ENCODE data around the gene GABRB3. TPM values are rescaled to one million over a fixed set of nuclear protein-coding genes. Genes with fewer than 3 reads are reported as not detected.

GABRB3 gene
- polyA plus RNA-seq, 1 donor from 2014 or later = 78.3 TPM

DNA sequence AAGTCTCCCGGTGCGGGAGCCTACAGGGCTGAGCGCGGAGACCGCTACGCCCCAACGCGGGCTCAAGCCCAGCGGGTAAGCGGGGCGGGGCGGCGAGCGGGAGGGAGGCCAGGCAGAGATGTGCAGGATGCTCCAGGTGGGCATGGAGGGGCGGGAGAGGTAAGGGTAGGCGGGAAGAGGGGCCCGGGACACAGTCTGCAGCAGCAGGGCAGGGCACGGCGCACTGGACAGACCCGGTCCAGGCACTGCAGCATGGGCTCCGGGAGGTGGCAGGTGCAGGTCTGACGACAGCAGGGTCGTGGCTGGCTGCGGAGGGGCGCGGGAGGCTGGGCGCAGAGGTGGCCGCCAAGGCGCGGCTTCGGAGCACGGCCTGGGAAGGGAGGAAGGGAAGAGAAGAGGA is 102.8 kb downstream of the GABRB3 start:
- no peak overlapping the region for H3K27ac ChIP-seq (ENCODE audit: low read length)
- H2AFZ ChIP-seq (ENCODE audit: low read depth, low read length) = no peak overlapping the region
- H3K4me3 ChIP-seq (ENCODE audit: low read length) = no peak overlapping the region
- no peaks in the 10 kb centered on the region for H3K27me3 ChIP-seq (ENCODE audit: insufficient read depth, low read depth, low read length)
- H3K9me2 ChIP-seq (ENCODE audit: insufficient read depth, low read length) = no peaks in the 10 kb centered on the region
- no peak overlapping the region for H3K9ac ChIP-seq (ENCODE audit: low read length)
- no peaks in the 10 kb centered on the region for H3K36me3 ChIP-seq (ENCODE audit: insufficient read depth, low read length)
- no peak overlapping the region for H3K4me2 ChIP-seq (ENCODE audit: low read length)
- H3K79me2 ChIP-seq (replicated peaks; ENCODE audit: insufficient read depth, low read length) = peaks cover 8% of the 10 kb centered on the region
- no peaks in the 10 kb centered on the region for H4K20me1 ChIP-seq (ENCODE audit: insufficient read depth)
- peaks cover 3% of the 10 kb centered on the region for H3F3A ChIP-seq (ENCODE audit: insufficient read depth, low read length, poor library complexity, severe bottlenecking)
- TF ChIP-seq, protein P1, sequence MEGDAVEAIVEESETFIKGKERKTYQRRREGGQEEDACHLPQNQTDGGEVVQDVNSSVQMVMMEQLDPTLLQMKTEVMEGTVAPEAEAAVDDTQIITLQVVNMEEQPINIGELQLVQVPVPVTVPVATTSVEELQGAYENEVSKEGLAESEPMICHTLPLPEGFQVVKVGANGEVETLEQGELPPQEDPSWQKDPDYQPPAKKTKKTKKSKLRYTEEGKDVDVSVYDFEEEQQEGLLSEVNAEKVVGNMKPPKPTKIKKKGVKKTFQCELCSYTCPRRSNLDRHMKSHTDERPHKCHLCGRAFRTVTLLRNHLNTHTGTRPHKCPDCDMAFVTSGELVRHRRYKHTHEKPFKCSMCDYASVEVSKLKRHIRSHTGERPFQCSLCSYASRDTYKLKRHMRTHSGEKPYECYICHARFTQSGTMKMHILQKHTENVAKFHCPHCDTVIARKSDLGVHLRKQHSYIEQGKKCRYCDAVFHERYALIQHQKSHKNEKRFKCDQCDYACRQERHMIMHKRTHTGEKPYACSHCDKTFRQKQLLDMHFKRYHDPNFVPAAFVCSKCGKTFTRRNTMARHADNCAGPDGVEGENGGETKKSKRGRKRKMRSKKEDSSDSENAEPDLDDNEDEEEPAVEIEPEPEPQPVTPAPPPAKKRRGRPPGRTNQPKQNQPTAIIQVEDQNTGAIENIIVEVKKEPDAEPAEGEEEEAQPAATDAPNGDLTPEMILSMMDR (IDR thresholded peaks at IDR 0.05; ENCODE audit: poor library complexity, severe bottlenecking) = no peak
- no peak for TF ChIP-seq EZH2 (IDR thresholded peaks at IDR 0.05; ENCODE audit: borderline replicate concordance, insufficient read depth, low read length, poor library complexity, severe bottlenecking)
- TF ChIP-seq POLR2AphosphoS5 (IDR thresholded peaks at IDR 0.05) = no peak
- TF ChIP-seq MXI1 (conservative IDR thresholded peaks at IDR 0.05; ENCODE audit: poor library complexity, severe bottlenecking) = no peak
- TF ChIP-seq, protein P2, sequence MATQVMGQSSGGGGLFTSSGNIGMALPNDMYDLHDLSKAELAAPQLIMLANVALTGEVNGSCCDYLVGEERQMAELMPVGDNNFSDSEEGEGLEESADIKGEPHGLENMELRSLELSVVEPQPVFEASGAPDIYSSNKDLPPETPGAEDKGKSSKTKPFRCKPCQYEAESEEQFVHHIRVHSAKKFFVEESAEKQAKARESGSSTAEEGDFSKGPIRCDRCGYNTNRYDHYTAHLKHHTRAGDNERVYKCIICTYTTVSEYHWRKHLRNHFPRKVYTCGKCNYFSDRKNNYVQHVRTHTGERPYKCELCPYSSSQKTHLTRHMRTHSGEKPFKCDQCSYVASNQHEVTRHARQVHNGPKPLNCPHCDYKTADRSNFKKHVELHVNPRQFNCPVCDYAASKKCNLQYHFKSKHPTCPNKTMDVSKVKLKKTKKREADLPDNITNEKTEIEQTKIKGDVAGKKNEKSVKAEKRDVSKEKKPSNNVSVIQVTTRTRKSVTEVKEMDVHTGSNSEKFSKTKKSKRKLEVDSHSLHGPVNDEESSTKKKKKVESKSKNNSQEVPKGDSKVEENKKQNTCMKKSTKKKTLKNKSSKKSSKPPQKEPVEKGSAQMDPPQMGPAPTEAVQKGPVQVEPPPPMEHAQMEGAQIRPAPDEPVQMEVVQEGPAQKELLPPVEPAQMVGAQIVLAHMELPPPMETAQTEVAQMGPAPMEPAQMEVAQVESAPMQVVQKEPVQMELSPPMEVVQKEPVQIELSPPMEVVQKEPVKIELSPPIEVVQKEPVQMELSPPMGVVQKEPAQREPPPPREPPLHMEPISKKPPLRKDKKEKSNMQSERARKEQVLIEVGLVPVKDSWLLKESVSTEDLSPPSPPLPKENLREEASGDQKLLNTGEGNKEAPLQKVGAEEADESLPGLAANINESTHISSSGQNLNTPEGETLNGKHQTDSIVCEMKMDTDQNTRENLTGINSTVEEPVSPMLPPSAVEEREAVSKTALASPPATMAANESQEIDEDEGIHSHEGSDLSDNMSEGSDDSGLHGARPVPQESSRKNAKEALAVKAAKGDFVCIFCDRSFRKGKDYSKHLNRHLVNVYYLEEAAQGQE (IDR thresholded peaks at IDR 0.05; ENCODE audit: borderline replicate concordance) = no peak
- no peak for TF ChIP-seq SMC3 (conservative IDR thresholded peaks at IDR 0.05; ENCODE audit: poor library complexity)
- no peak for TF ChIP-seq RAD21 (conservative IDR thresholded peaks at IDR 0.05)
- no peak for TF ChIP-seq TAF1 (IDR thresholded peaks at IDR 0.05; ENCODE audit: low read depth)
- TF ChIP-seq EP300 (conservative IDR thresholded peaks at IDR 0.05; ENCODE audit: poor library complexity, severe bottlenecking) = no peak
- H3K9me3 ChIP-seq (ENCODE audit: low read length) = no peaks in the 10 kb centered on the region

DNA sequence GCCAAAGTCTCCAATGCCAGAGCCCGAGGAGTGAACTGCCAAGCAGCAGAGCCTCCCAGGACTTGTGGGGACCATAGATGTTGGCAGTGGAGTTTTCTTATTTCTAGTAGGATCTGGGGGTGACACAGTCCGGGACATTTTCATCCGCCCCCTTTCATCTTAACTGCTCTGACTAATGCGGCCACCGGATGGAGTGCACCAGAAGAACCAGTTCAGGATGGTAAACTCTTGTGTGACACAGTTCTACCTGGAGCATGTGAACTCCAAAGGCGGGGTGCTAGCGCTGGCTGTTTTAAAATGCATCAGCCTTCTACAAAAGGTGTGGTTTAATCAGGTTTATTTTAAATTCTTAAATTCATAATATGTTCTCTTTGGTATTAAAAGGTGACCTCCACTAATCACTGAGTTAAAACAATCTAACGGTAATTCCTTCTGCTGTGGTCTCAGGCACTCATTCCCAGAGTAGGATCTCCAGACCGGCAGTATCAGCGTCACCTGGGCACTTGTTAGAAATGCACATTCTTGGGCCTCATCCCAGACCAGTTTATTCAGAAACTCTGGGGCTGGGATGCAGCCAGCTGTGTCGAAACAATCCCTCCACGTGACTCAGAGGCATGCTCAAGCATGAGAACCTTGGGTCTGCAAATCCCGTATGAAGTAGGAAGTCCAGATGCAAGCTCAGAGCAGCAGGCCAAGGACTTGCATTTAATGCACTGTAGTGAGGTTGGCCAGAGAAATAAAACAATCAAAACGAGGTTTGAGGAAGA is 105.5 kb downstream of the GABRB3 start:
- H3K4me3 ChIP-seq (ENCODE audit: low read length) = no peak overlapping the region
- no peaks in the 10 kb centered on the region for H3K27me3 ChIP-seq (ENCODE audit: insufficient read depth, low read depth, low read length)
- H3K27ac ChIP-seq (ENCODE audit: low read length) = no peak overlapping the region
- no peak for TF ChIP-seq RAD21 (conservative IDR thresholded peaks at IDR 0.05)
- TF ChIP-seq, protein P1 (IDR thresholded peaks at IDR 0.05; ENCODE audit: poor library complexity, severe bottlenecking) = no peak
- TF ChIP-seq SMC3 (conservative IDR thresholded peaks at IDR 0.05; ENCODE audit: poor library complexity) = no peak
- no peak for TF ChIP-seq POLR2AphosphoS5 (IDR thresholded peaks at IDR 0.05)
- TF ChIP-seq, protein P2 (IDR thresholded peaks at IDR 0.05; ENCODE audit: borderline replicate concordance) = no peak
- no peak for TF ChIP-seq MXI1 (conservative IDR thresholded peaks at IDR 0.05; ENCODE audit: poor library complexity, severe bottlenecking)
- TF ChIP-seq TAF1 (IDR thresholded peaks at IDR 0.05; ENCODE audit: low read depth) = no peak
- no peak for TF ChIP-seq EZH2 (IDR thresholded peaks at IDR 0.05; ENCODE audit: borderline replicate concordance, insufficient read depth, low read length, poor library complexity, severe bottlenecking)
- no peak for TF ChIP-seq EP300 (conservative IDR thresholded peaks at IDR 0.05; ENCODE audit: poor library complexity, severe bottlenecking)
- peaks cover 3% of the 10 kb centered on the region for H3F3A ChIP-seq (ENCODE audit: insufficient read depth, low read length, poor library complexity, severe bottlenecking)
- H3K36me3 ChIP-seq (ENCODE audit: insufficient read depth, low read length) = no peaks in the 10 kb centered on the region
- H3K79me2 ChIP-seq (replicated peaks; ENCODE audit: insufficient read depth, low read length) = peaks cover 5% of the 10 kb centered on the region
- H3K4me2 ChIP-seq (ENCODE audit: low read length) = no peak overlapping the region
- H3K9me2 ChIP-seq (ENCODE audit: insufficient read depth, low read length) = no peaks in the 10 kb centered on the region
- H3K9ac ChIP-seq (ENCODE audit: low read length) = no peak overlapping the region
- H4K20me1 ChIP-seq (ENCODE audit: insufficient read depth) = no peaks in the 10 kb centered on the region
- no peak overlapping the region for H2AFZ ChIP-seq (ENCODE audit: low read depth, low read length)
- no peaks in the 10 kb centered on the region for H3K9me3 ChIP-seq (ENCODE audit: low read length)
